Neural cell (in vitro differentiated cells): ENCODE measurements around the gene TRPM3. TPM values are rescaled to one million over a fixed set of nuclear protein-coding genes. Genes with fewer than 3 reads are reported as not detected.

Source experiments
- H2AFZ ChIP-seq: fragments of 200-600, 300-800 bp; sonication (generic), shearing (Covaris generic); 2 replicates; pipeline ENCODE4 v1.6.0; 2014; ENCODE audit warnings: low read depth, mild to moderate bottlenecking, antibody characterized with exemption, low read length, moderate library complexity
- H3F3A ChIP-seq: fragments of 200-600 bp; shearing (Covaris generic); 2 replicates; pipeline ENCODE4 v1.6.1; 2016; ENCODE audit warnings: mild to moderate bottlenecking, moderate library complexity, mixed read lengths, antibody characterized with exemption, low read length; ENCODE audit not compliant: insufficient read depth, poor library complexity, severe bottlenecking
- H3K27ac ChIP-seq: fragments of 200-600, 300-800 bp; sonication (generic), shearing (Covaris generic); 2 replicates; pipeline ENCODE4 v1.5.1; 2014; ENCODE audit warnings: mild to moderate bottlenecking, low read length, moderate library complexity
- H3K27me3 ChIP-seq: fragments of 300-800, 200-600 bp; sonication (generic), shearing (Covaris generic); 2 replicates; pipeline ENCODE4 v1.6.0; 2014; ENCODE audit warnings: mild to moderate bottlenecking, low read depth, low read length, moderate library complexity; ENCODE audit not compliant: insufficient read depth
- H3K36me3 ChIP-seq: fragments of 300-800, 200-600 bp; sonication (generic), shearing (Covaris generic); 2 replicates; pipeline ENCODE4 v1.5.1; 2014; ENCODE audit warnings: mild to moderate bottlenecking, antibody characterized with exemption, low read length, moderate library complexity; ENCODE audit not compliant: insufficient read depth
- H3K4me2 ChIP-seq: fragments of 300-800, 200-600 bp; sonication (generic), shearing (Covaris generic); 2 replicates; pipeline ENCODE4 v1.6.0; 2014; ENCODE audit warnings: mild to moderate bottlenecking, low read length
- H3K4me3 ChIP-seq: fragments of 300-800, 200-600 bp; sonication (generic), shearing (Covaris generic); 2 replicates; pipeline ENCODE4 v1.5.1; 2014; ENCODE audit warnings: mild to moderate bottlenecking, low read length, moderate library complexity
- H3K79me2 ChIP-seq: fragments of 200-600 bp; shearing (Covaris generic); replicated peaks from 2 replicates; pipeline ENCODE4 v1.6.0; 2014; ENCODE audit warnings: mild to moderate bottlenecking, low read length, moderate library complexity; ENCODE audit not compliant: insufficient read depth
- H3K9ac ChIP-seq: fragments of 300-800, 200-600 bp; sonication (generic), shearing (Covaris generic); 2 replicates; pipeline ENCODE4 v1.6.1; 2016; ENCODE audit warnings: mild to moderate bottlenecking, low read length, mixed read lengths
- H3K9me2 ChIP-seq: fragments of 200-600 bp; shearing (Covaris generic); 2 replicates; pipeline ENCODE4 v1.6.1; 2016; ENCODE audit warnings: mild to moderate bottlenecking, low read length, mixed read lengths; ENCODE audit not compliant: insufficient read depth
- H3K9me3 ChIP-seq: fragments of 200-600, 300-800 bp; sonication (generic), shearing (Covaris generic); 2 replicates; pipeline ENCODE4 v1.6.1; 2016; ENCODE audit warnings: mild to moderate bottlenecking, mixed run types, low read length, moderate library complexity, mixed read lengths
- H4K20me1 ChIP-seq: fragments of 200-600 bp; shearing (Covaris generic); 2 replicates; pipeline ENCODE4 v1.6.1; 2016; ENCODE audit warnings: mild to moderate bottlenecking, mixed run types; ENCODE audit not compliant: insufficient read depth
- CTCF ChIP-seq: fragments of 450-650 bp; IDR thresholded peaks from 2 replicates; pipeline ENCODE4 v1.5.1; 2014; ENCODE audit warnings: antibody characterized with exemption, mild to moderate bottlenecking, moderate library complexity; ENCODE audit not compliant: poor library complexity, severe bottlenecking
- EP300 ChIP-seq: fragments of 450-650 bp; conservative IDR thresholded peaks from 2 replicates; pipeline ENCODE4 v1.6.1; 2014; ENCODE audit warnings: antibody characterized with exemption, mild to moderate bottlenecking, moderate library complexity; ENCODE audit not compliant: poor library complexity, severe bottlenecking
- EZH2 ChIP-seq: fragments of 200-600, 300-800 bp; shearing (Covaris generic), sonication (generic); IDR thresholded peaks from 2 replicates; pipeline ENCODE4 v1.6.1; 2014; ENCODE audit warnings: antibody characterized with exemption, low read length, borderline replicate concordance, mild to moderate bottlenecking; ENCODE audit not compliant: insufficient read depth, poor library complexity, severe bottlenecking
- MXI1 ChIP-seq: fragments of 450-650 bp; conservative IDR thresholded peaks from 2 replicates; pipeline ENCODE4 v1.6.1; 2014; ENCODE audit warnings: antibody characterized with exemption, mild to moderate bottlenecking; ENCODE audit not compliant: poor library complexity, severe bottlenecking
- POLR2AphosphoS5 ChIP-seq: IDR thresholded peaks from 2 replicates; pipeline ENCODE4 v1.6.1; 2012
- RAD21 ChIP-seq: fragments of 450-650 bp; conservative IDR thresholded peaks from 2 replicates; pipeline ENCODE4 v1.6.1; 2014; ENCODE audit warnings: antibody characterized with exemption, mild to moderate bottlenecking, moderate library complexity
- REST ChIP-seq: IDR thresholded peaks from 2 replicates; pipeline ENCODE4 v1.6.1; 2012; ENCODE audit warnings: borderline replicate concordance
- SMC3 ChIP-seq: fragments of 450-650 bp; conservative IDR thresholded peaks from 2 replicates; pipeline ENCODE4 v1.6.1; 2014; ENCODE audit warnings: antibody characterized with exemption, mild to moderate bottlenecking, moderate library complexity; ENCODE audit not compliant: poor library complexity
- TAF1 ChIP-seq: IDR thresholded peaks from 2 replicates; pipeline ENCODE4 v1.6.1; 2012; ENCODE audit warnings: low read depth
- polyA plus RNA-seq: library from polyadenylated mRNA; depleted of rRNA; stranded (reverse); fragments of >200 nt; gene quantifications from 2 replicates; pipeline ENCODE4 v1.2.3, GENCODE V29; 2014

Gene TRPM3
- polyA plus RNA-seq, 1 donor from 2014 or later, result 1.3 TPM

- TF ChIP-seq TAF1, result no peak
- H3K9ac ChIP-seq, result no peak overlapping the region
- no peak overlapping the region for H2AFZ ChIP-seq
Observed at GRCh38 chr9:70600506-70600905, 520.9 kb downstream of the TRPM3 start.

GRCh38 chr9:70597886-70598285 is 523.5 kb downstream of the TRPM3 start:
- no peak for TF ChIP-seq CTCF
- no peak for TF ChIP-seq RAD21
- TF ChIP-seq EZH2, result no peak
- TF ChIP-seq POLR2AphosphoS5, result no peak
- no peak for TF ChIP-seq TAF1
- TF ChIP-seq MXI1, result no peak
- TF ChIP-seq SMC3, result no peak
- no peak for TF ChIP-seq EP300
- no peak for TF ChIP-seq REST
- no peaks in the 10 kb centered on the region for H3K27me3 ChIP-seq
- H3K27ac ChIP-seq, result no peak overlapping the region

More at GRCh38 chr9:70600506-70600905, 520.9 kb downstream of the TRPM3 start:
- H3K79me2 ChIP-seq, result no peaks in the 10 kb centered on the region
- H3K4me3 ChIP-seq, result no peak overlapping the region
- H3K27me3 ChIP-seq, result no peaks in the 10 kb centered on the region
- H3F3A ChIP-seq, result no peaks in the 10 kb centered on the region
- H3K9me3 ChIP-seq, result no peaks in the 10 kb centered on the region
- H3K4me2 ChIP-seq, result no peak overlapping the region
- H4K20me1 ChIP-seq, result no peaks in the 10 kb centered on the region
- H3K27ac ChIP-seq, result no peak overlapping the region
- H3K9me2 ChIP-seq, result no peaks in the 10 kb centered on the region
- no peaks in the 10 kb centered on the region for H3K36me3 ChIP-seq

DNA sequence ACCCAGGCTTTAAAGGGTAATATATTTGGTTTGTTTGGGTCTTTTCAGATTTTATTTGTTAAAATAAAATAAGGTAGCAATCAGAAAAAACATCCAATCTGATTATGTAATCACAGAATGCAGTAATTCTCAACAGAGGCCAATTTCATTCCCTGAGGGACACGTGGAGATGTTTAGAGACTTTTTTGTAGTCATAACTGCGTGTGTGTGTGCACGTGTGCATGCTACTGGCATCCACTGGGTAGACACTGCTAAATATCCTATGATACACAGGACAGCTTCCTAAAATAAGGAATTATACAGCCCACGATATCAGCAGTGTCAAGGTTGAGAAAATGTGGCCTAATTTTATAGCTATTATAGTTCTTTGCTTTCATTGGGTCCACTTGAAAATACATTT is 526.2 kb downstream of the TRPM3 start:
- no peaks in the 10 kb centered on the region for H3K36me3 ChIP-seq
- H4K20me1 ChIP-seq, result no peaks in the 10 kb centered on the region
- H3K4me2 ChIP-seq, result peak overlapping the region; percentile 44
- H3K27ac ChIP-seq, result peak overlapping the region; percentile 71
- no peak overlapping the region for H3K9ac ChIP-seq
- H3K9me2 ChIP-seq, result no peaks in the 10 kb centered on the region
- H3F3A ChIP-seq, result no peaks in the 10 kb centered on the region
- no peaks in the 10 kb centered on the region for H3K9me3 ChIP-seq
- H3K4me3 ChIP-seq, result peak overlapping the region; percentile 33
- no peaks in the 10 kb centered on the region for H3K27me3 ChIP-seq
- no peak for TF ChIP-seq SMC3
- TF ChIP-seq EZH2, result no peak
- TF ChIP-seq EP300, result no peak
- no peak for TF ChIP-seq MXI1
- no peak for TF ChIP-seq REST
- TF ChIP-seq POLR2AphosphoS5, result no peak
- no peak for TF ChIP-seq TAF1
- TF ChIP-seq RAD21, result no peak
- H2AFZ ChIP-seq, result no peak overlapping the region
- no peaks in the 10 kb centered on the region for H3K79me2 ChIP-seq

More at GRCh38 chr9:70597886-70598285, 523.5 kb downstream of the TRPM3 start:
- H3K4me3 ChIP-seq, result no peak overlapping the region
- H4K20me1 ChIP-seq, result no peaks in the 10 kb centered on the region
- no peaks in the 10 kb centered on the region for H3K9me3 ChIP-seq
- no peak overlapping the region for H2AFZ ChIP-seq
- H3K36me3 ChIP-seq, result no peaks in the 10 kb centered on the region
- H3K9ac ChIP-seq, result no peak overlapping the region
- no peak overlapping the region for H3K4me2 ChIP-seq
- H3K9me2 ChIP-seq, result no peaks in the 10 kb centered on the region
- H3K79me2 ChIP-seq, result no peaks in the 10 kb centered on the region
- H3F3A ChIP-seq, result no peaks in the 10 kb centered on the region
